Measurements from ENCODE around the gene STK32B. TPM values are rescaled to one million over a fixed set of nuclear protein-coding genes. Genes with fewer than 3 reads are reported as not detected.

Gene STK32B
- total and polyA plus RNA-seq, 9 of the 15 experiments (the other 6 are each of a cell fraction or from before 2014, with no cell fraction given) = 0.03 to 0.20 (median 0.07) TPM; not detected in 2

GRCh38 chr4:5037553-5038551, 13.4 kb upstream of the STK32B start (continued):
- TF ChIP-seq TEAD1 (CRISPR knock-in tag; IDR thresholded peaks at IDR 0.05) = no peak; a peak in 1 of 4 replicates
- no peak for TF ChIP-seq TRIM28 (IDR thresholded peaks at IDR 0.05)
- TF ChIP-seq PTBP1 (IDR thresholded peaks at IDR 0.05; ENCODE audit: low read depth, low read length) = no peak
- no peak for TF ChIP-seq U2AF2 (optimal IDR thresholded peaks at IDR 0.05; ENCODE audit: low read depth, low read length)
- TF ChIP-seq CBX3 (IDR thresholded peaks at IDR 0.05; ENCODE audit: borderline replicate concordance in 1 of 2, low read length in 2 of 2) = no peak
- TF ChIP-seq ETV1 (tag; conservative IDR thresholded peaks at IDR 0.05; ENCODE audit: low read depth) = no peak
- TF ChIP-seq RFX1 (IDR thresholded peaks at IDR 0.05) = no peak; the same call in 1 of the 2 replicates
- peak; percentile 53 to 75; a peak in 2 of 4 replicates for TF ChIP-seq TRIM24 (IDR thresholded peaks at IDR 0.05)
- no peak for TF ChIP-seq ZNF263 (CRISPR knock-in tag; IDR thresholded peaks at IDR 0.05; ENCODE audit: borderline replicate concordance)
- TF ChIP-seq, protein P1, sequence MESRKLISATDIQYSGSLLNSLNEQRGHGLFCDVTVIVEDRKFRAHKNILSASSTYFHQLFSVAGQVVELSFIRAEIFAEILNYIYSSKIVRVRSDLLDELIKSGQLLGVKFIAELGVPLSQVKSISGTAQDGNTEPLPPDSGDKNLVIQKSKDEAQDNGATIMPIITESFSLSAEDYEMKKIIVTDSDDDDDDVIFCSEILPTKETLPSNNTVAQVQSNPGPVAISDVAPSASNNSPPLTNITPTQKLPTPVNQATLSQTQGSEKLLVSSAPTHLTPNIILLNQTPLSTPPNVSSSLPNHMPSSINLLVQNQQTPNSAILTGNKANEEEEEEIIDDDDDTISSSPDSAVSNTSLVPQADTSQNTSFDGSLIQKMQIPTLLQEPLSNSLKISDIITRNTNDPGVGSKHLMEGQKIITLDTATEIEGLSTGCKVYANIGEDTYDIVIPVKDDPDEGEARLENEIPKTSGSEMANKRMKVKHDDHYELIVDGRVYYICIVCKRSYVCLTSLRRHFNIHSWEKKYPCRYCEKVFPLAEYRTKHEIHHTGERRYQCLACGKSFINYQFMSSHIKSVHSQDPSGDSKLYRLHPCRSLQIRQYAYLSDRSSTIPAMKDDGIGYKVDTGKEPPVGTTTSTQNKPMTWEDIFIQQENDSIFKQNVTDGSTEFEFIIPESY (CRISPR knock-in tag; IDR thresholded peaks at IDR 0.05) = no peak
- no peak for TF ChIP-seq MITF (IDR thresholded peaks at IDR 0.05)
- no peak for TF ChIP-seq ZBED1 (IDR thresholded peaks at IDR 0.05)
- TF ChIP-seq DACH1 (IDR thresholded peaks at IDR 0.05; ENCODE audit: partially characterized antibody) = no peak
- no peak for TF ChIP-seq RBM34 (IDR thresholded peaks at IDR 0.05; ENCODE audit: borderline replicate concordance, insufficient read depth, low read length)
- TF ChIP-seq GABPA (tag; conservative IDR thresholded peaks at IDR 0.05; ENCODE audit: low read depth) = no peak
- no peak for TF ChIP-seq FUS (optimal IDR thresholded peaks at IDR 0.05; ENCODE audit: low read depth, low read length)
- TF ChIP-seq MEF2D (tag; conservative IDR thresholded peaks at IDR 0.05; ENCODE audit: low read depth) = no peak
- TF ChIP-seq FIP1L1 (IDR thresholded peaks at IDR 0.05; ENCODE audit: low read depth, low read length, poor library complexity, severe bottlenecking) = no peak
- TF ChIP-seq ZNF224 (CRISPR knock-in tag; IDR thresholded peaks at IDR 0.05) = no peak
- no peak for TF ChIP-seq BRF1 (IDR thresholded peaks at IDR 0.05; ENCODE audit: borderline replicate concordance, extremely low read depth, insufficient read length)
- TF ChIP-seq RB1 (IDR thresholded peaks at IDR 0.05; ENCODE audit: low read depth) = no peak
- peak; percentile 86 for TF ChIP-seq ZNF766 (CRISPR knock-in tag; conservative IDR thresholded peaks at IDR 0.05)
- TF ChIP-seq ZNF165 (CRISPR knock-in tag; IDR thresholded peaks at IDR 0.05; ENCODE audit: borderline replicate concordance) = no peak
- no peak for TF ChIP-seq STAT5B (CRISPR knock-in tag; IDR thresholded peaks at IDR 0.05)
- peak; percentile 58 for TF ChIP-seq FOXJ2 (tag; IDR thresholded peaks at IDR 0.05)
- TF ChIP-seq PCBP1 (IDR thresholded peaks at IDR 0.05; ENCODE audit: low read depth, low read length, poor library complexity, severe bottlenecking) = no peak
- no peak for TF ChIP-seq CCNT2 (IDR thresholded peaks at IDR 0.05; ENCODE audit: borderline replicate concordance, extremely low read depth, insufficient read length, low read depth, low read length)
